Left ventricle myocardium inferior (tissue), 1 donor: Measurements from ENCODE around the gene NUDT22. TPM values are rescaled to one million over a fixed set of nuclear protein-coding genes. Genes with fewer than 3 reads are reported as not detected.

ENCODE experiments used
- DNase-seq: peaks from one replicate; pipeline ENCODE4 v3.0.0-alpha.2; 2020
- H3K27ac ChIP-seq: fragments of 200-600 bp; replicated peaks from 2 replicates; pipeline ENCODE4 v1.8.0; 2021
- H3K27me3 ChIP-seq: fragments of 200-600 bp; 2 replicates; pipeline ENCODE4 v1.8.0; 2021; ENCODE audit warnings: low read depth
- H3K36me3 ChIP-seq: fragments of 200-600 bp; 2 replicates; pipeline ENCODE4 v1.8.0; 2021
- H3K4me1 ChIP-seq: fragments of 200-600 bp; 2 replicates; pipeline ENCODE4 v1.8.0; 2021
- H3K4me3 ChIP-seq: fragments of 200-600 bp; 2 replicates; pipeline ENCODE4 v1.8.0; 2021; ENCODE audit warnings: mild to moderate bottlenecking, moderate library complexity
- H3K9me3 ChIP-seq: fragments of 200-600 bp; replicated peaks from 2 replicates; pipeline ENCODE4 v1.8.0; 2021
- intact Hi-C: fragments of 100-400 bp; cut with micrococcal nuclease; formaldehyde crosslinking; loops from one replicate; pipeline ENCODE4 v1.11.0; 2022
- total RNA-seq: library from RNA; stranded (reverse); fragmentation: NEBNext Ultra II Directional; extraction: Animal tissue kit (Norgen Biotek cat#: 25700); gene quantifications from one replicate; pipeline ENCODE4 v1.2.1, GENCODE V29; 2021
- TF ChIP-seq, protein P1 (sequence below): fragments of 200-600 bp; IDR thresholded peaks from 2 replicates; pipeline ENCODE4 v1.8.0; 2021; ENCODE audit warnings: antibody characterized with exemption, mild to moderate bottlenecking, borderline replicate concordance
- donor health status: DM: no; HTN: yes; CAD: no; lungs with severe emphysema.

The NUDT22 gene
- total RNA-seq, 1 donor from 2014 or later: 65.2 TPM

DNA sequence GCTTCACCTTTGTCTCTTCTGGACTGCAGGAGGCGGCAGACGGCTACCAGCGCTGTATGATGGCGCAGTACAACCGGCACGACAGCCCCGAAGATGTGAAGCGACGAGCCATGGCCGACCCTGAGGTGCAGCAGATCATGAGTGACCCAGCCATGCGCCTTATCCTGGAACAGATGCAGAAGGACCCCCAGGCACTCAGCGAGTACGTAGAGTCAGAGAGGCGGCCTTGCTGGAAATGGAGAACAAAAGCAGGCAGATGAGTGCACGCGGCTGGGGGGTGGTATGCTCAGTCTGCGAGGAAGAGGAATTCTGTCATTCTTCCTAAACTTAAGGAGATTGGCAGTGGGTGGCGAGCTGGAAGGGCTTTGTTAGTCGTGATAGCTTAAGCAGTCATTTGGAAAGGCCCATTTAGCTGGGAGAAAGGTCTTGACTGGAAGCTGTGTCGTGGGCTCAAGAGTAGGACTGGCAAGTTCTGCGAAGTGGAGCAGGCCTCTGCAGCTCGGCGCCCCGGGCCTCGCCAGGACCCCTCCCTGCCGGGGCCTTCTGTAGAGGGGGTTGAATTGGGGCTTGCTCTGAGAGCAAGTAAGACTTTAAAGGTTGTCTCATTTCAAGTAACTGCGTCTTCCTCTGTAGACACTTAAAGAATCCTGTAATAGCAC is 22.5 kb upstream of the NUDT22 start:
- no peaks in the 10 kb centered on the region for H3K9me3 ChIP-seq
- no peak for DNase-seq

DNA sequence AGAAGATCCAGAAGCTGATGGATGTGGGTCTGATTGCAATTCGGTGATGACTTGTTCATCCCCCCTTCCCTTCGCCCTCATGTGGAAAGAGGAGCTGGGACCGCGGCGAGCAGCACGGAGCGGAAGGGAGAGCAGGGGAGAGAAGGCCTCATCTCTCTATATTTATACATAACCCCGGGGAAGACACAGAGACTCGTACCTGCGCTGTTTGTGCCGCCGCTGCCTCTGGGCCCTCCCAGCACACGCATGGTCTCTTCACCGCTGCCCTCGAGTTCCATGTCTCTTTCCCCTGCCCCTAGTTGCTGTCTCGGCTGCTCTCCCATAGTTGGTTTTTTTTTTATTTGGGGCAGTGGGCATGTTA is 22.0 kb upstream of the NUDT22 start:
- Histone ChIP-seq H3K4me1 (peaks cover 55% of the 10 kb centered on the region), H3K4me3 (no peak overlapping the region), H3K27ac (no peak overlapping the region), H3K27me3 (no peaks in the 10 kb centered on the region), H3K9me3 (no peaks in the 10 kb centered on the region), H3K36me3 (peaks cover 74% of the 10 kb centered on the region)
- intact Hi-C loops: no loop called here
- DNase-seq: no peak
- TF ChIP-seq, protein P1, sequence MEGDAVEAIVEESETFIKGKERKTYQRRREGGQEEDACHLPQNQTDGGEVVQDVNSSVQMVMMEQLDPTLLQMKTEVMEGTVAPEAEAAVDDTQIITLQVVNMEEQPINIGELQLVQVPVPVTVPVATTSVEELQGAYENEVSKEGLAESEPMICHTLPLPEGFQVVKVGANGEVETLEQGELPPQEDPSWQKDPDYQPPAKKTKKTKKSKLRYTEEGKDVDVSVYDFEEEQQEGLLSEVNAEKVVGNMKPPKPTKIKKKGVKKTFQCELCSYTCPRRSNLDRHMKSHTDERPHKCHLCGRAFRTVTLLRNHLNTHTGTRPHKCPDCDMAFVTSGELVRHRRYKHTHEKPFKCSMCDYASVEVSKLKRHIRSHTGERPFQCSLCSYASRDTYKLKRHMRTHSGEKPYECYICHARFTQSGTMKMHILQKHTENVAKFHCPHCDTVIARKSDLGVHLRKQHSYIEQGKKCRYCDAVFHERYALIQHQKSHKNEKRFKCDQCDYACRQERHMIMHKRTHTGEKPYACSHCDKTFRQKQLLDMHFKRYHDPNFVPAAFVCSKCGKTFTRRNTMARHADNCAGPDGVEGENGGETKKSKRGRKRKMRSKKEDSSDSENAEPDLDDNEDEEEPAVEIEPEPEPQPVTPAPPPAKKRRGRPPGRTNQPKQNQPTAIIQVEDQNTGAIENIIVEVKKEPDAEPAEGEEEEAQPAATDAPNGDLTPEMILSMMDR: no peak

More for the DNA sequence above, 22.5 kb upstream of the NUDT22 start:
- Histone ChIP-seq H3K27me3 (no peaks in the 10 kb centered on the region), H3K4me1 (peaks cover 53% of the 10 kb centered on the region), H3K4me3 (no peak overlapping the region), H3K36me3 (peaks cover 79% of the 10 kb centered on the region), H3K27ac (no peak overlapping the region)
- intact Hi-C loops: no loop called here
- TF ChIP-seq, protein P1: no peak

DNA sequence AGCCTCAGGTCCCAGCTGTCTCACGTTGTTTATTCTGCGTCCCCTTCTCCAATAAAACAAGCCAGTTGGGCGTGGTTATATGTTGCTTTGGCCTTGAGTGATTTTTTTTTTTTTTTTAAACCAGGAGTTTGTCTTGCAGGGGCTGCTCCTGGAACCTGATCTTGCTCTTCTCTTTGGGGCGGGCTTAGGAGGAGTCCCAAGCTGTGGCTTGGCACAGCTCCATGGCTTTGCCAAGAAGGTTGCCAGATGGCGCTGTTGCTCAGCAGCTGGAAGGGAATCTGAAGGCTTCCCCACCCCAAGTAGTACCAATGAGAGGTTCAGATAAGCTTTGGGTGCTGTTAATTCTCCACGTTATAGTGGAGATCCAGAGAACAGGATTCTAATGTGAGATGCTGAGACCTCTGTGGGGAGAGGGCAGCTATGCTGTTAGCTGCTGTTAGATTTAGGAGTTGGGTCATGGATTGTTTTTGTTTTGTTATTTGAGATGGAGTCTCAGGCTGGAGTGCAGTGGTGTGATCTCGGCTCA is 21.5 kb upstream of the NUDT22 start:
- peak; percentile 81 for DNase-seq
- Histone ChIP-seq H3K27ac (peak overlapping the region; percentile 88), H3K36me3 (peaks cover 69% of the 10 kb centered on the region), H3K4me1 (peaks cover 55% of the 10 kb centered on the region), H3K4me3 (no peak overlapping the region), H3K9me3 (no peaks in the 10 kb centered on the region), H3K27me3 (no peaks in the 10 kb centered on the region)
- TF ChIP-seq, protein P1: peak; percentile 75
- intact Hi-C loops: no loop called here

DNA sequence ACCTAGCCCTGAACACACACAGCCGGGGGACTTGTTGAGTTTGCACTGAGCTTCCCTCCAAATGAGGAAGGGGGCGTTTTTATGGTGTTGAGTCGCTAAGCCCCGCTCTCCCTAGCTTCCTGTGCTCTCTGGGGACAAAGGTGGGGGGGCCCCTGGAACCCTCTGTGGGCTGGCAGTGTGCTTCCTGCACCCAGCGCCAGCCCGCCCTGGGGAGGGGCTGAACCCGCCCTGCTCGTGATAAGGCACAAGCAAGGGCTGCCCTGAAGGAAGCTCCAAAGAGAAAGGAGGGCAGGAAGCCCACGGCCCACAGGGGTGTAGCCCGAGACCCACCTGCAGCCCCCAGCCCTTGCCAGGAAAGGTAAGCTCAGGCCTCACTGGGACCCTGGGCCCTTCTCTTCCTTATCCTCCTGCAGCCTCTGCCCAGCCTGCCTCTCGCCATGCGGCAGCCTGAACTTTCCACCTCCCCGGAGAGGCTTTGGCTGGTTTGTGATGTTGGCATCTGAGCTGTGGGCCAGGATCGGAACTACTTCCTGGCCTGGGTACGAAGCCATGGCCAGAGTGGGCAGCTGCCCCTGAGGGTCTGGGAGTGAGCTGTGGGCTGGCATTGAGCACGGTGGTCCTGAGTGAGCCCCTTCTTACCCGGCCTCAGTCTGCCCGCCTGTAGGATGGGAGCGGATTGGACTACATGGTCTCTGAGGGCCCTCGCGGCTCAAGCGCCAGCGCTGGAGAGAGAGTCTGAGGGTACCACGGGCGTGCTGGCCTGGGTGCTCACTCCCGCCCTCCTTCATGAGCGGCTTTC is 19.4 kb upstream of the NUDT22 start, which contains the start of gene FERMT3:
Gene FERMT3, plus strand, starts transcription at position 265 of the 799 bp plus-strand sequence. CDS start 644 bp downstream, outside the sequence.
- TF ChIP-seq, protein P1: no peak
- H3K4me3 ChIP-seq: peak within 1 kb of the TSS; percentile 58
- DNase-seq: peak; percentile 72
- H3K36me3 ChIP-seq: peaks cover 48% of the 10 kb centered on the region
- H3K4me1 ChIP-seq: peaks cover 55% of the 10 kb centered on the region
- intact Hi-C loops: loop anchor here (5.0 kb wide), 1 partner anchor 96 kb away; the partner anchor contains the start of gene CATSPERZ
- H3K27ac ChIP-seq: peak within 1 kb of the TSS; percentile 88
- no peaks in the 10 kb centered on the region for H3K9me3 ChIP-seq
- H3K27me3 ChIP-seq: no peaks in the 10 kb centered on the region

DNA sequence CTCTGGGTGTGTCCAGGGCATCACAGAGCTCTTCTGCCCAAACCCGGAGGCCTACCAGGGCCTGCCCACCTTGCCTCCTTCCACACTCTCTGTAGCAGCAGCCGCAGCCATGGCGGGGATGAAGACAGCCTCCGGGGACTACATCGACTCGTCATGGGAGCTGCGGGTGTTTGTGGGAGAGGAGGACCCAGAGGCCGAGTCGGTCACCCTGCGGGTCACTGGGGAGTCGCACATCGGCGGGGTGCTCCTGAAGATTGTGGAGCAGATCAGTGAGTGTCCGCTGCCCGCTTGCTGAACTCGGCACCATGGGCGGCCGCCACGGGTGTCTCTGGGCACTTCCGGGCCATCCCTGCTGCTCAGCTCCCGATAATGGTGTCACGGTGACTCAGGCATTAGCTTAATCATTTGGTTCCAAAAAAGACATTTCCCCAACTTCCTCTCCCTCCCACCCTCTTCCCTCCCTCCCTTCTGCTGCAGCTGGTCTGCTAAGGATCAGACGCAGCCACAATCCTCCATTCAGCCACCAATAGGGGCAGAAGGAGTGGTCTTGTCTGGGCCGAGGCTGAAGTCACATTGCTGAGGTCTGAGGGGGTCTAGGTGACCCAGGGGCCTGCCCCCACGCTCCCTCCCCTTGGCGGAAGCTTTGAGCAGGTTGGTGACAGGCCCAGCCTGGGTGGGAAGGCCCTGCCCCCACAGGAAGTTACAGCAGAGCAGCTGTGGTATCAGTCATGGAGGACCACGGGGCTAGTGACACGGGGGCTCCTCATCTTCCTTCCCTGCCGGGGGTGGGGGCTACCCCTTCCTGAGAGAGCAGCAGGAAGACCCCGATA is 18.6 kb upstream of the NUDT22 start:
- intact Hi-C loops: loop anchor here (5.0 kb wide), 1 partner anchor 95 kb away; the partner anchor contains the start of gene CATSPERZ
- Histone ChIP-seq H3K4me3 (peak overlapping the region; percentile 58), H3K36me3 (peaks cover 41% of the 10 kb centered on the region)

More for the DNA sequence above, 18.6 kb upstream of the NUDT22 start:
- H3K27me3 ChIP-seq: no peaks in the 10 kb centered on the region
- peak overlapping the region; percentile 88 for H3K27ac ChIP-seq
- DNase-seq: peak; percentile 69
- peaks cover 54% of the 10 kb centered on the region for H3K4me1 ChIP-seq
- TF ChIP-seq, protein P1: no peak
- H3K9me3 ChIP-seq: no peaks in the 10 kb centered on the region
